NCI-H2196 treated with DMSO at 0.1 percent for 48 hours (cell line): ENCODE results near the gene PPDPF.
"Not testable (repeated sequence)": the region's sequence is repeated elsewhere in the genome, so short reads cannot be mapped to it uniquely, and the experiment has no call there.

Source experiments
- DNase-seq: peaks from one replicate; lab custom pipeline; 2025; ENCODE audit not compliant: unreplicated experiment; lab: John Stamatoyannopoulos, UW

PPDPF gene, protein sequence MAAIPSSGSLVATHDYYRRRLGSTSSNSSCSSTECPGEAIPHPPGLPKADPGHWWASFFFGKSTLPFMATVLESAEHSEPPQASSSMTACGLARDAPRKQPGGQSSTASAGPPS

DNA sequence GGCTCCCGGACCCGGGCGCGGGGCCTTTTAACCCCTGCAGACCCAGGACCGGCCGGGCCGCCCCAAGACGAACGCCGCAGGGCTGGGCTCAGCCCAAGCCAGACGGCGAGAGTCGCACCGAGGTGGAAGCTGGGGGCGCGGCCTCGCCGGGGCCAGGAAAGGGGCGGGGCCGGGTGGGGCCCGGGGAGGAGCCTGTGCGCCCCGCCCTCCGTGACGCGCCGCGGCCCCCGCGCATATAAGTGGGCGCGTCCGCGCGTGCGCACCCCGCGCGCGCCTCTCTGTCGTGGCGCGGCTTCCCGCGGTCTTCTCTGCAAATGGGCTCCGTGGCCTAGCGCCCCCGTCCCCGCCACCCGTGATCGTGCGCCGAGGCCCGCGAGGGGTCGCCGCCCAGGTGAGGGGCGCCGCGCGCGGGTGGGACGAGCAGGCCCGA is at the start of gene PPDPF:
TSS of gene PPDPF (plus strand) at position 262 of the 430 bp plus-strand sequence. CDS start 544 bp downstream, outside the sequence.
- peak; percentile 58 for DNase-seq

DNA sequence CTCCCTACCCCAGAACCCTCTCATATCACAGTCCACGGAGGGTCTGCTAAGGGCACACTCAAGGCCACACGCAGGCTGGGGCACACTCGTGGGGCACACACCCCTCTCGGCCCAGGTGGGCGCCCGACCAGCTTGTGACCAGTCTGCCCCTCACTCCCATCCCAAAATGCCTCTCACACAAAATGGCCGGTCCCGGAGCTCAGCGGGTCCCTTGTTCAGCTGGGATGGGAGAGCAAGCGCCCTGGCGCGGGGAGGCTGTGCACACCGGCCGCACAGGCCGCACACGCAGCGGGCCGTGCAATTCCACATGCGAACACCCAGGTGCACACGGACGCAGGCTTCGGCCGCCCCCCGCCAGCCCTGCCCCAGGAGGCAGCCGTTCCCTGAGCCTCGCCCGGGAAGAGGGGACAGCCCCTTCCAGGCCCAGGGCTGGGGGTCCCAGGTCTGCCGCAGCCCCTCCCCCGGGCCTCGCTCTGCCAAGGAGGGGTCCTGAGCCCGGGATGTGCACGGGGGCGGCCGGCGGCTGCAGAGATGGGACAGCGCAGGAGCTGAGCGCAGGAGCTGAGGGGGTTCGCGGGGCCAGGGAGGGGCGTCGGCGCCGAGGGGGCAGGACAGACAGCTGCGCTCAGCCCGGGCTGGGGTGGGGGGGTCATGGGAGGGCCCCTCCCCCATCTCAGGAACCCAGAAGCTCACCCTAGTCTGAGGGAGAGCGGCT is 49.4 kb upstream of the PPDPF start:
- DNase-seq, result no peak

DNA sequence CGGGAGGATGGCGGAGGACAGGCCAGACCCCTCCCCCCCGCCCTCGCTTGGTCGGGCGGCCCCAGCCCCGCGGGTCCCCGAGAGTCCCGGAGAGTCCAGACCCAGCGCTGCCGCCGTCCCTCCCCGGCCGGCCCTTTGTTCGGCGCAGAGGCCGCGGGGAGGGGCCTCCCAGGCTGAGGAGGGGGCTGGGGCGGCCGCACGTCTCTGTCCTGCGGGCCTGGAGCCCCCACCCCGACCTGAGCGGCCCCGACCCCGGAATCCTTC is 48.9 kb upstream of the PPDPF start:
- DNase-seq, result no peak

DNA sequence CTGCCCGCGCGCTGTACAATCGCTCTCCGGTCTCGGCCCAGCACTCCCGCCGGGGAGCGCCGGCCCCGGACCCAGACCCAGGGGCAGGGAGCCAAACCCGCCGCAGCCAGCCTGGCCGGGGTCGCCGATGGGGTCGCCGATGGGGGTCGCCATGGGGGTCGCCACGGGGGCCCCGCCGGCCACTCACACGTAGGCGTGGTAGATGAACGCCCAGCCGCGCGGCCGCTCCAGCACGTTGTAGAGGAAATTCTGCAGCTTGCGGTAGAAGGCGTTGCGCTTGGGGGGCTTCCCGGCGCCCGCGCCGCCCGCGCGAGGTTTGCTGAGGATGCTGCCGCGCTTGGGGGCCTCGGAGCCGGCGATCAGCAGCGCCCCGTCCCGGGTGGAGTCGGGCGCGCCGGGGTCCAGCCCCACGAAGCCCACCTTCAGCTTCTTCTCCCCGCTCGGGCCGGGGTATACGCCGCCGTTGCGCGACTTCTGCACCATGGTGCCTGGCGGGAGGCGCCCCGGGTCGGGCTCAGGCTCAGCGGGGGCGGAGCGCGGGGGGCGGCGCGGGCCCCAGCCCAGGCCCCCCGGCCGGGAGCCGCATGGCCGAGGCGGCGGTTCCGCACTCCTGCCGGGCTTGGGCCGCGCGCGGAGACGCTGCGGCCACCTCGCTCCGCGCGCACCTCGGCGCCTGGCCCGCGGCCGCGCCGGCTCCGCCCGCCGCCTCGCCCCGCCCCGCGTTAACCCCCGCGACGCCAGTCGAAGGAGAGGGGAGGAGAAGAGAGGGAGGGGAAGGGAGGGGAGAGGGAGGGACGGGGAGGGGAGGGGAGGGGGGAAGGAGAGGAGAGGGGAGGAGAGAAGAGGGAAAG is 48.4 kb upstream of the PPDPF start, which contains the start of gene KCNQ2:
TSS of gene KCNQ2 (minus strand) at position 675 of the 851 bp plus-strand sequence. CDS start at position 483, 192 bp downstream.
- no peak for DNase-seq

DNA sequence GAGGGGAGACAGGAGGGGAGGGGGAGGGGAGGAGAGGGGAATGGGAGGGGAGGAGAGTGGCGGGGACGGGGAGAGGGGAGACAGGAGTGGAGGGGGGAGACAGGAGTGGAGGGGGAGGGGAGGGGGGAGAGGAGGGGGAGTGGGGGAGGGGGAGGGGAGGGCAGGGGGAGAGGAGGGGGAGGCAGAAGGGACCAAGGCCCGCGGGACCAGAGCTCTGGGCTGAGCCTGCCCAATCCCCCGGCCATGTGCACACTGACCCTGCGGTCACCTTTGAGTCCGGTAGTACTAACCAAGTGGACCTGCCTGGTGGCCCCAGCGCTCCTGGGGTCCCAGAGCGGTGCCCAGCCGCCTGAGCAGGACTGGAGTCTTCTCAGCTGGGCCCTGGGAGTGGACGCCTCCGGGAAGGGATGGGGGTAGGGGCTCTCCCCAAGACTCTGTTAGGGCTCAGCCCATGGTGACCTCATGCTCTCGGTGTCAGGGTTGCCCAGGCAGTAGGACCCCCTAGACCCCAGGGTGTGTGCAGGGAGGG is 47.6 kb upstream of the PPDPF start:
- no peak for DNase-seq

DNA sequence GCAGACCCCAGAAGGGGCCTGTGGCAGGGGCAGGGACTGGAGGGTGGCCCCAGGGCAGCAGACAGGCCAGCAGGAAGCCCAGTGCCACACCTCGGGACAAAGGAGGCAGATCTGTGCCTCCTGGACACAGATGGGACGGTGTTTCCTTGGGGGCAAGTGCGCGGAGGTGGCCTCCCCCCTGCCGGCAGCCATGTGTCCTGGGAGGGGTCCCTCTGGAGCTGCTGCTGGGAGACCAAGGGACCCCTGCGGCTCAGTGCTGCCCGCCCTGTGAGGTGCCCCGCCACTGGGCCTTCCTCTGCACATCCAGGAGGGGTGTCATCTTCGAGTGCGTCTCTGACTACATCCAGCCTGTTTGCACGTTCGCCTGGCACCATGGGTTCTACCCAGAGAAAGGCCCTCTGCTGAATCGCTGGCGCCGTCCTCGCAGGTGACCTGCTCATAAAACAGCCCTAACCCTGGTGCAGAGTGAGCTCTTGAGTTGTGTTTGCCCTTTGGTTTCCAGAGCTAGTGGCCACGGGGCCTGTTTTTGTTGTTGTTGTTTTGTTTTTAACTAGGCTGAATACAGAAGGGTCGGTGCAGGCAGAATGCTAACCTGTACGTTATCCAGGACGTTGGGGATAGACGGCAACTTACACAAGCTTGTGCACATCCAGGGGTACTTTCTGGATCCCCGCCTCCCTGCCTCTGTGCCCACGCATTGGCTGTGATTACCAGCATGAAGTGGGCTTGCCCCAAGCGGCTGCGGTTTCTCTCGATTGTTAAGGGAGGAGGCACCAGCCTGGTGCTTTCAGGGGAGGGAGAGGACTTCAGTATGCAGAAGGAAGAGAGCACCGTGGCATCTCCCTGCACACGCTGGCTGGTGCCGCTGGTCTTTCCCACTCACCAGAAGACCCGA is 46.8 kb upstream of the PPDPF start:
- DNase-seq, result no peak

DNA sequence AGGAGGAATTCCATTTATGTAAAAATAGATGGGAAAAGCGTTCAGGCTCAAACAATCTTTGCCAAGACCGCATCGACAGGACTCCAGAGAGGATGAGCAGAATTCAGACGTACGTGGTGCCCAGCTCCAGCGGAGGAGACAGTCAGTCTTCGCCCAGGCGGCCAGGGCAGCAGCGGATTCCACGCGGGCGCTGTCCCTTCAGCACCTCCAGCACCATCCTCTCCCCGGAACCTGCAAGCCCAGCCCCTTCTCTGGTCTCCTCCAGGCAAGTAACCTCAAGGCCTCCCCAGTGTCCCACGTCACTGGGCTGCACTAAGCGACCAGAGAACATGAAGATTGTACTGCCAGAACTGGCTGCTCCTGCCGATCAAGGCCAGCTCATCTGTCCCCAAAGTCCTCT is 45.4 kb upstream of the PPDPF start:
- DNase-seq, result no peak

DNA sequence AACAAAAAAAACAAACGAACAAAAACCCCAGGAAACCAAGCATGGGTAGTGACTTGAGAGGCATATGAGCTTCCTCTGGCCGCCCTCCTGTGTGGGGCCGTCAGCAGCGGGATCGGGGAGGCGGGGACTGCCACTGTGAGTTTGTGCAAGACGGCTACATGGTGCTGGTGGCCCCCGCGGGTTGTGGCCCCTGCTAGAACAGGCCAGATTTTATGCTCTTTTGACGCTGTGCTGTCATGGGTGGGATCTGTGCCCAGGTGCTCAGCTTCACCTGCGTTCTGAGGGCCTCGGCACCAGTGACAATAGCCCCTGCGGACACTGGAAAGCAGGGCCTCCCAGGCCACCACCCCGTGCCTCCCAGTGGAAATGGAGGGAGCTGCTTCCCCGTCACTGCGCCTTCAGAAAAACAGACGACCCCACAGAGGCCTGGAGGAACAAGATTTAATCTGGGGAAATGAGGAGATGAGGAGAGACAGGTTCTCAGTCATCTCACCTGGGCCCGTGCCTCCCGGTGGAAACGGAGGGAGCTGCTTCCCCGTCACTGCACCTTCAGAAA is 43.4 kb upstream of the PPDPF start:
- no peak for DNase-seq

DNA sequence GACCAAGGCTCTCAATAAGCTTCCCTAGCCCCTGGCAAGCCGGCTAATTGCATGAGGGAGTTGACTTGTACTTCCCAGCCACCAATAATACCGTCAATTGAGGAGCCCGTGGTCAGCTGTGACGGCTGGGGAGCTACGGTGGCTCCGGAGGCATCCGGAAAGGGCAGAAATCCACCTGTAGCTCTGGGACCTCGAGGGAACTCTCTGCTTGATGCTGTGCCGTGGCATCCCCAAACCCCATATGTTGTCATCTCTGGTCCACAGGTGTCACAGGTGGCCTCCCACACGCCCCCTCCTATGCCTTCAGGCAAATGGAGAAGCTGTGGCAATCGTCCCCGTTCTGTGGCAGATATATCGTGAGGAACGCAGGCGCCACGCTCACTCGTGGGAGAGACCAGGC is 42.6 kb upstream of the PPDPF start:
- DNase-seq, result no peak

DNA sequence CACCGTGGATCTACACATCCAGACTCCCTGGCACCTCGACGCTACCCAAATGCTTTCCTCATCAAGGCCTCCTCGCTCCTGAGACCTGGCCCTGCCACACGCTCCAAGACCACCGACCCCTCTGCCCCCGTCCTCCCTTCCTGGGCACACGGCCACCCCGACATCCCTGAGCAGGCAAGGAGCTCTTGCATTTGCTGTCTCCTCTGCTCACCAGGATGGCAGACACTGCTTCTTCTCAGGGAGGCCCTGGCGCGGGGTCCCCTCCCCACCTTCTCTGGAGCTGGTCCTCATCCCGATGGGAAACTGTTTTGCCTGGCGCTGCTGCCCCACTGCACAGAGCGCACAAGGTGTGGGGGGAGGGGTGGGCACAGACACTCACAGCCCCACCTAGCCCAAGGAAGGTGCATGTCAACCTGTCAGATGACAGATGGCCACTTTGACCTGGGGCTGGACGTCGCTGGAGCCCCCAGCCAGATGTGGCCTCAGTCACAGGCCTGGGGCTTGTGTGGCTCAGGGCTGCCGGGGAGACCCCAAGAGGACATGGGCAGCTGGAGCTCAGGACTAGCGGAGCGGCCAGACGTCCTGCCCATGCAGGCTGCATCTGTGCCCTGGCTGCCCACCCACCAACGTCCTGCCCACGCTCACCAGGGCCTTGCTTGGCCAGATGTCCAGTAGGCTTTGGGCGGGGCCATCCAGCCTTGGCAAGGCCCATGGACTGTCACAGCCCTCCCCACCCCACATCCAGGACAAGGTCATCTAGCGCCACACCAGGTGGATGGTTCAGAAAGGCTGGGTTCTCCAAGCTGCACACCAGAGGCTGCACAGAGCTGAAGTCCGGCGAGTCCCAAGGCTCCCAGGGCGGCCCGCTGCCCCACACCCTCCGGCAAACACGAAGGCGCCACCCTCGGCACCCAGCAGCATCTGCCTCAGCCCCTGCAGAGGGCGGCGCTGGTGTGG is 41.9 kb upstream of the PPDPF start:
- no peak for DNase-seq

DNA sequence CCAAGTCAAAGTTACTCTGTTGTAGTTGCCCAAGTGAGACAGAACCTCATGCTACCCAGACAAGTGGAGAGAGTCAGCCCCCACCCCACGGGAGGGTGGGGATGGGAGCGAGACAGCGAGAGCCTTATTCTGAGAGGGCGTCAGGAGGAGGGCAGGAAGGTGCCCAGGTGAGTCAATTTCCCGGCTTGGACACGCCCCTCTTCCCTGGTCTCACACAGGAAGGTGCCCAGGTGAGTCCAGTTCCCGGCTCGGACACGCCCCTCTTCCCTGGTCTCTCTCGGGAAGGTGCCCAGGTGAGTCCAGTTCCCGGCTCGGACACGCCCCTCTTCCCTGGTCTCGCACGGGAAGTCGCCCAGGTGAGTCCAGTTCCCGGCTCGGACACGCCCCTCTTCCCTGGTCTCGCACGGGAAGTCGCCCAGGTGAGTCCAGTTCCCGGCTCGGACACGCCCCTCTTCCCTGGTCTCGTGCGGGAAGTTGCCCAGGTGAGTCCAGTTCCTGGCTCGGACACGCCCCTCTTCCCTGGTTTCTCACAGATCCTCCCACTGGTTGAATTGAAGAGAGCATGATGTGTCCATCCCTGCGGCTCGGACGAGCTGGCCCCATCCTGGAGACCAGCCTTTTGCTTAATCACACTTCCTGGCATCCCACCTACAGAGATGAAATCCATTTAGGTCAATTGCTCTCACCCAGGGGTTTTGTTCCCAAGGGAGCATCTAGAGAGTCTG is 40.7 kb upstream of the PPDPF start:
- DNase-seq, result not testable (repeated sequence)

DNA sequence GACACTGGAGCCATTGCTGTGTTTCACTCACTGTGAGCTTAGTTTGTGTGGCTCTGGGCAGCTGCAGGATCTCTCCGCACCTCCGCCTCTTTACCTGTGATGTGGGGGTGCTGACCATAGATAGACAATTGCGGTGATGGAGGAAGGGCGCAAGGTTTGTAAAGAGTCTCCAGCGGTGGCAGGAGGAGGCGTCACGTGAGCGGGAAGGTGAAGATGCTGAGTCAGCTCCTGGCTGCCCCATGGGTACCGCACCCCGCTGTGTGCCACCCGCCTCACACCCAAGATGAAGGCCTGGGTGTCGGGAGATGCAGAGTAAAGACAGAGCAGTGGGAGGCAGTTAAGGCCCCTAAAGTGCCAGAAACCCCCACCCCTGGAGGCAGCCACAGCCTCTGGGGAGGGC is 39.1 kb upstream of the PPDPF start:
- no peak for DNase-seq

DNA sequence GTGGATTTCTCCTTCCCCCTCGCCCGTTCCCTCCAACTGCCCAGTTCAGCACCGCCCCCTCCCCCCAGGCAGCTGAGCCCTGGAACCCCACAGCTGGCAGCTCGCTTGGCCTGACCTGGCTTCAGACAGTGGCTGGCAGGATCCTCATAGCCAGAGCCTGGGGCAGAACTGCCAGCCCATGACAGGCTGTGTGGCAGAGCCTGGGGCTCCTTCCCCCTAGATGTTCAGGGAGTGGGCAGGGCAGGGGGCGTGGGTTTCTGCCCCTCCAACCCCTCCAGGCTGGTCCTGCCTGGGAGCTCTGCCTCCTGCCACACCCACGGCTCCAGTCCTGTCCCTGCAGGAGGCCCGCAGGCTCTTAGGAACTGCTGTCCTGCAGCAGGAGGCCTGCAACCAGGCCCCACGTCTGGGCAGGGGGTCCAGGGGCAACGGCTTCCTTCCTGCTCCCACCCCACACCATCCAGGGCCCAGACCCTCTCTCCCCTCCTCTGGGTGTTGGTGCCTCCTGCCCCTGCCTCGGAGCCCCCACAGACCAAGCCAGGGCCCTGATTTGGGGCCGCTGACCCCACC is 38.5 kb upstream of the PPDPF start:
- DNase-seq, result no peak

DNA sequence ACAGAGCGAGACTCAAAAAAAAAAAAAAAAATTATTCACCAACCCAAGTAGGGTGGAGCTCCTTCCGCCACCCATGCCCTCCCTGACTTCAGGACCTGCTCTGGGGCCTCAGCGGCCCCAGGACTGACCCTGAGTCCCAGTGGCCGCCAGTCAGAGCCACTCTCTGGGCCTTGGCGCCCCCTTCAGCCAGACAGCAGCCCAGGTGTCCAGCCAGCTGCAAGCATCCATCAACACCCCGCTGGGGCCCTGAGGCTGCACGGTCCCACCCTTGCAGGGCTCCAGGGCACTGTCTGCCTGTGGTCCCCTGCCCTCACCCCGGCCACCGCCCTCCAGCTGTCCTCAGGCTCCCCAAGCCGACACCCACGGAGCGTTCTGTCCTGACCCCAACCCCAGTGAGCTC is 36.7 kb upstream of the PPDPF start:
- DNase-seq, result no peak

DNA sequence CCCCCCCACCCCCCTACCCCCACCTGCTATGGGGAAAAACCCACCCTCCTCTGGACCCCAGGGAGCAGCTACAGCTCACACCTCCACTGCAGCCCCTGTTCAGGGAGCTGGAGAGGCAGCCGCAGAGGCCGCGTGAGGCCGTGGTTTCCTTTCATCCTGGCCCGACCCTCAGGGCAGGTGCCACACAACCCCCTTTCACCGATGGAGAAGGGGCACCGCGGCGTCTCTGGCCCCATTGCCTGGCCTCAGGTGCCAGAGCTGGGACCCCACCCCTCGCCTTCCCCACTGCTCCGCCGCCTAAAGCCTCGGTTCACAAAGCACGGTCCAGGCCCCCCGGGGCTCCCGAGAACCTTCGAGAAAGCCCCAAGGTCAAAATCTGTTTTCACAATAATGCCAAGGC is 36.3 kb upstream of the PPDPF start:
- no peak for DNase-seq

DNA sequence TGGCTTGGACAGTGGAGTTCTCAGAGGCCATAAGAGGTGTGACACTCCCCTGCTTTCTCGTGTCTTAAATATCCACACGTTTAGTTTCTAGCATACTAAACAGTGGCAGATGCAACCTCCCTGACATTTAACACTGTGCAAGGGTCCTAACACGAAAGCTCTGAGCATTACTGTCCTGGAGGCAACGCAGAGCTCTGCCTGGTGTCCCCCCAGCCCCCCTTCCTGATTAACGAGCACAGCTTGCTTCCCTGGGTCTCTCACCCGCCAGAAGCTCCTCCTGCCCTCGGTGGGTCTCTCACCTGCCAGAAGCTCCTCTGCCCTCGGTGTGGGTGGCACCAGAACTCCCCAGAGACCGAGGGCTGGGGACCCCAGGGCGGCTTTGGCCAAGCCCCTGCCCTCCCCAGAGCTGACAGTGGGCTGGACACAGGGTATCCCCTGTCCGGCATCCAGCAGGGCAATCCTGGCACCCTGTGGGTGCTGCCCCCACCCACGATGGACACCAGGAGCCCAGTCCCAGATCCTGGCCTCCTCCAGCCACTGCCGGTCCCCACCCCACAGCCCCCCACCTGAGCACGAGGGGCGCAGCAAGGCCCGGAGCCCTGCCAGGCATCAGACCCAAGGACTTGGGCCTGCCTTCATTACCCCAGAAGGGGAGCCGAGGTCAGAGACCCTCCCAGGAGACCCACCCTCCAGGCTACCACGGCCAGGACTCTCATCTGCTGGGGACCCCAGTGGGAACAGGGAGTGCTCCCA is 35.7 kb upstream of the PPDPF start:
- DNase-seq, result no peak

DNA sequence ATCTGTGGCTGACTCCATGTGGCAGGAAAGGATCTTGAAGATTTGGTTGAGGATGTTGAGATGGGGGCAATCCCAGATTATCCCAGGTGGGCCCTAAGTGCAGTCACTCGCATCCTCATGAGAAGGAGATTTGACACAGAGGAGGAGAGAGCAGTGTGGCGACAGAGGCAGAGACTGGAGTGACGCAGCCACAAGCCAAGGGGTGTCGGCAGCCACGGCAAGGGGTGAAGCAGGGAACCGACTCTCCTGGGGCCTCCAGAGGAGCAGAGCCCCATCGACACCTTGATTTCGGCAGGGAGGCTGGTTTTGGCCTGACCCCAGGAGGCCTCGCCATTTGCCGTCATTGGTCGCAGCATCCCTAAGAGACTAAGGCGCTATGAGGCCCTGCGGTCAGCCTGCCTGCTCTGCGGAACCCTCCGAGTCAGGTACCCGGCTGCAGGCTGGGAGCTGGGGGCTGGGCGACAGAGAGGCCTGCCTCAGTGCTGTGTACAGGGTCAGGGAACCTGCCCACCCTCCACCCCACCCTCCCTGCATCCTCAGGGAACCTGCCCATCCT is 34.2 kb upstream of the PPDPF start:
- no peak for DNase-seq
